Central memory CD8-positive, alpha-beta T cell (primary cell): Measurements from ENCODE around the gene HHAT.

ENCODE experiments used
- ATAC-seq: fragments of 150-1000 bp; cut with Tn5 transposase; replicated peaks from 2 replicates; pipeline ENCODE4 v1.10.0; 2022; ENCODE audit warnings: mild to moderate bottlenecking, moderate FRiP score, moderate number of reproducible peaks; ENCODE audit not compliant: poor library complexity, severe bottlenecking; ENCODE audit errors: extremely low read depth
- DNase-seq, 2 donors: peaks; one replicate each; pipeline ENCODE4 v3.0.0; 2021; ENCODE audit warnings: low spot score in 2 of 2
- H3K27ac Mint-ChIP-seq: one replicate; pipeline ENCODE4 v1.8.0; 2022; ENCODE audit warnings: low read depth, mild to moderate bottlenecking, moderate library complexity, mixed read lengths
- H3K27me3 Mint-ChIP-seq: one replicate; pipeline ENCODE4 v1.8.0; 2022; ENCODE audit warnings: mixed read lengths
- H3K36me3 Mint-ChIP-seq: one replicate; pipeline ENCODE4 v1.8.0; 2022; ENCODE audit warnings: mild to moderate bottlenecking, moderate library complexity, mixed read lengths; ENCODE audit not compliant: insufficient read depth
- H3K4me1 Mint-ChIP-seq: one replicate; pipeline ENCODE4 v1.8.0; 2022; ENCODE audit warnings: mixed read lengths
- H3K4me3 Mint-ChIP-seq: one replicate; pipeline ENCODE4 v1.8.0; 2022; ENCODE audit warnings: mild to moderate bottlenecking, moderate library complexity, mixed read lengths
- H3K9me3 Mint-ChIP-seq: one replicate; pipeline ENCODE4 v1.8.0; 2022; ENCODE audit warnings: mixed read lengths

HHAT gene

DNA sequence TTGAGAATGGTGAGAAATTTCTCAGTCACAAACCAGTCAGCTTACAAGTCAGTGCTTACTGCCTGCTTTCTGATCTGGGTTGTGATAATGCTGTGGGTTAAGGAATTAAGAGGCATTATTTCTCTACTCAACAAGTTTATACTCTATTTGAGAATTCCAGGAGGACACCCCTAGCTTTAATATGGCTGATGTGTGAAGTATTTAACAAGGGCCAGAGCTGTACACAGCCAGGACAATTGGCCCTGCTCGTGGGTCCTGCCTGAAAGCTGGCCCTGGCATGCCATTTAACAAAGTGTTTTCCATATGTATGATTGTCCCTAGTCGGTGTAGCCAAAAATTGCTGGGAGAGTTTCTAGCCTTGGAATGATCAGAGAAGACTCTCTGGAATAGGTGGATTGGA lies 43.2 kb downstream of the HHAT start:
- Mint-ChIP-seq H3K4me3 (no peak overlapping the region), H3K36me3 (peaks cover 19% of the 10 kb centered on the region), H3K4me1 (peaks cover 26% of the 10 kb centered on the region), H3K9me3 (no peaks in the 10 kb centered on the region), H3K27me3 (no peaks in the 10 kb centered on the region), H3K27ac (no peak overlapping the region)
- no peak for DNase-seq
- no peak for ATAC-seq

DNA sequence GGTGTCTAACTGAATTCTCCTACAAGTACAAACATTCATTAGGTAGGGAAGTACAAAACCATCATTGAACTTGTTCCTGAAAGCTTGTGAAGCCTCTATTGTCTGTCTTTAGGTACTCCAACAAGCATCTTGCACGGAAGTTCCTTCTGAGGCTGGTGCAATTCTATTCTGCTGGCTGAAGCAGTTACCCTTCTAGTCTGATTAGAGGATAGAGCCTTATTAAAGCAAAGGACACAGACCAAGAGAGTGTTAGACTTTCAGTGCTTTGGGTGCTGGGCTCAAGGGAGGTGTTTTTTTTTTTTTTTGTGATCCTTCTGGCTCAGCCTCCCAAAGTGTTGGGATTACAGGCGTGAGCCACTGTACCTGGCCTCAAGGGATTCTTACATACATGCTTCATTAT lies 43.8 kb downstream of the HHAT start:
- Mint-ChIP-seq H3K9me3 (no peaks in the 10 kb centered on the region), H3K4me1 (peaks cover 26% of the 10 kb centered on the region), H3K36me3 (peaks cover 19% of the 10 kb centered on the region), H3K27me3 (no peaks in the 10 kb centered on the region), H3K4me3 (no peak overlapping the region), H3K27ac (no peak overlapping the region)
- ATAC-seq (no peak), DNase-seq (no peak)

DNA sequence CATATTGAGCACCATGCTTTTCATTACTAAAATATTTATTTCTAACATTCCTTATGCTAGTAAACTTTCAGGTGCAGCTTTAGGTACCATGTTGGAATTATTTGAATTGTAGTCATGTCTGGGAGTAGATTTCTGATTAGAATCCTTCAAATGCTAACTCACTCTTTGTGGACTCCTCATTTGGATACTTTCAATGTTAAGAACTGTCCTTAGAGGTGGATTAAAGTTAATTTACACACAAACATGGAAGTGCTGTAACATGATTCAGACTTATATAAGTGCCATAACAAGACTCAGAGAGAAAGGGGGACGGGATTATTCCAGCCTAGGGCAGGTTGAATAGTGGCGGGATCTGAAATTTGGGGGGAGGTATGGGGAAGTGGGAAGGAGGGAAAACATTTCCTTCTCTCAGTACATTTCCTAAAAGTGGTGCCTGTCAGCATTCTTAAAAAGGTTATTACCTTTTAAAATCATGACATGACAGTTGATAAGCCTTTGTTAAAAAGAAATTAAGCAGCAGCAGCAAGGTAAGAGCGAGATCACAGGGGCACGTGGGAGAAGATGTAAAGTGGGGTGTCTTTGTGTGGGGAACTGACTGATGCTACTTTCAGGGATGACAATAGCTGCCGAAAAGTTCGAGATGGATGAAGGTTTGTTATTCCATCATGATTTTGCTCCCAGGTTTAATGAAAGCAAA lies 44.4 kb downstream of the HHAT start:
- H3K36me3 Mint-ChIP-seq, result peaks cover 19% of the 10 kb centered on the region
- H3K9me3 Mint-ChIP-seq, result no peaks in the 10 kb centered on the region
- DNase-seq (no peak), ATAC-seq (no peak)
- no peaks in the 10 kb centered on the region for H3K27me3 Mint-ChIP-seq
- no peak overlapping the region for H3K4me3 Mint-ChIP-seq
- H3K27ac Mint-ChIP-seq, result peak overlapping the region; percentile 82
- H3K4me1 Mint-ChIP-seq, result peaks cover 26% of the 10 kb centered on the region

DNA sequence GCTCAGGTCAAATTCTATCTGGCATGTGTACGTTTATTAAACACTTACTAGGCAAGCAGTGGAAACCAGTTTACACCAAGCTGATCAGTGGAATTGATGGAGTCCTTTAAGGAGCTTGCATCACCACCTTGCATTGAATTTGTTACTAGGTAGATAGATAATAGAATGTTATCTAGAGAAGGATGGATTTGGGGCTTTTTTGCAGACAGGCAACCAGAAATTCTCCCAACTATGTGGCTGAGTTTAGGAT lies 44.9 kb downstream of the HHAT start:
- Mint-ChIP-seq H3K4me1 (peaks cover 26% of the 10 kb centered on the region), H3K4me3 (no peak overlapping the region), H3K27me3 (no peaks in the 10 kb centered on the region), H3K9me3 (no peaks in the 10 kb centered on the region), H3K27ac (peak overlapping the region; percentile 82), H3K36me3 (peaks cover 19% of the 10 kb centered on the region)
- ATAC-seq (no peak), DNase-seq (no peak)

DNA sequence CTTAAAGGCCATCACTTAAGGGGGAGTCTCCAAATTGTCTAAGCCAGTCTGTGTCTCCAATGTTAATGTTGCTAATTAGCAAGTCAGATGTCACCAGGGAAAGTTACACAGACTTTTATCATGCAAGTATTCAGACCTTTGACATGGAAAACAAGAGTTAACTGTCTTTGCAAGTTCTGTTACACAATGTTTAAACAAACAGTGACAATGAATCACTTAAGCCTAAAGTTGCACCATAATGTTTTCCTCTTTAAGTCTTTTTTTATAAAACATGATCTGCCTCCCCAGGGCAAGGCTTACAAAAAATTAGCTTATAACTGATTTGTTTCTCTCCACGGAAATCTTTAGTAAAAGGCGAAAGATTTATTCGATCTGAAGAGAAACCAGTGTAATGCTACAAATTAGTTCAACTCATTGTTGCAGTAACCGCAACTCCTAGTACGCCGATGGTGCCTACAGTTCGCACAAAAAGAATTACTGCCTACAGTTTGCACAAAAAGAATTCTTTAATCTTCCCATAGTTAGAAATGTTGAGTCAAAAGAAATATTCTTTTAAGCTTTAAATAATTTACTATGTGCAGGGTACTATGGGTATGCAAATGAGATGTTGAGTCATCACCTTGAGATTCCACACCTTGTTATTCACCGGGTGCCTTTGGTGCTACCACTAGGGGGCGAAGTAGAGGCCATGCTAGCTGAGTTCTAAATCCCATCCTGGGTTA lies 45.3 kb downstream of the HHAT start:
- Mint-ChIP-seq H3K4me1 (peaks cover 26% of the 10 kb centered on the region), H3K27ac (peak overlapping the region; percentile 82)

DNA sequence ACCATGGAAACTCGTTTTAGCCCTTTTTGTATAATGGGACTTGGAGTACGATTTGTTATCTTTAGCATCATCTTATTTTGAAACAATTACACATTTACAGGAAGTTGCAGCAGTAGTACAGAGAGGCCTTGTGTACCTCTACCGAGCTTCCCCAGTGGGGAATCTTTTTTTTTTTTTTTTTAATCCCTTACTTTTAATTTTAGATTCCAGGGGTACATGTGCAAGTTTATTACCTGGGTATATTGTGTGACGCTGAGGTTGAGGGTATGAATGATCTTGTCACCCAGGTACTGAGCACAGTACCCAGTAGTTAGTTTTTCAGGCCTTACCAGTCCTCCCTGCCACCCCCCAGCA lies 45.9 kb downstream of the HHAT start:
- Mint-ChIP-seq H3K9me3 (no peaks in the 10 kb centered on the region), H3K27ac (peak overlapping the region; percentile 82), H3K36me3 (peaks cover 17% of the 10 kb centered on the region), H3K27me3 (no peaks in the 10 kb centered on the region), H3K4me1 (peaks cover 22% of the 10 kb centered on the region), H3K4me3 (peak overlapping the region; percentile 27)
- DNase-seq (no peak), ATAC-seq (peak; percentile 37)

More for the DNA sequence above, 45.3 kb downstream of the HHAT start:
- peak overlapping the region; percentile 27 for H3K4me3 Mint-ChIP-seq
- ATAC-seq (peak; percentile 80), DNase-seq (peak; percentile 53 to 71)
- no peaks in the 10 kb centered on the region for H3K9me3 Mint-ChIP-seq
- H3K27me3 Mint-ChIP-seq, result no peaks in the 10 kb centered on the region
- peaks cover 19% of the 10 kb centered on the region for H3K36me3 Mint-ChIP-seq

DNA sequence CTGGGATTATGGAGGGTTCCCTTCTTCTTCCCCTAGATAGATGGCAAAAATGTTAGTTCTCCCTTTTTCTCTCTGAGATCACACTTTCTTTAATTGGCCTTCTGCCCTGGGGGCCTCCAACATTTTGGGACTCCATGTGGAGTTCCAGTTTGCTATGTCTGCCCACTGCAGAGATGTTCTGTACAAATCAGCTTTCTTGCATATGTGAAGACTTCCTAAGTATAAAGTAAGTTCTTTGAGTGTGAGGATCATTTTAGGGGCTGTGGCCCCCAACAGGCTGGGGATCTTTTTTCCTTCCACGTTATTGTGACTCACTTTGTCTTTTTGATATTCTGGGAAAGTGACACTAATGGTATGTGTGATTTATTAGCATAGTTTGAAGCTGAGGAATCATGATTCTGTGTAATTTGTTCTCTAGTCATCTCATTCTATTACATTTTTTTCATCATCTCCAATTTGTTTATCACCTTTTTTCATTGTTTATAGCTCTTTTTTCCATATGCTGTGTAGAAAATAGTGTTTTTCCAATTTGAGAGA lies 48.2 kb downstream of the HHAT start:
- no peaks in the 10 kb centered on the region for H3K9me3 Mint-ChIP-seq
- H3K27me3 Mint-ChIP-seq, result no peaks in the 10 kb centered on the region
- DNase-seq (no peak), ATAC-seq (no peak)
- peaks cover 17% of the 10 kb centered on the region for H3K36me3 Mint-ChIP-seq
- H3K4me1 Mint-ChIP-seq, result peaks cover 22% of the 10 kb centered on the region
- H3K27ac Mint-ChIP-seq, result no peak overlapping the region
- no peak overlapping the region for H3K4me3 Mint-ChIP-seq

DNA sequence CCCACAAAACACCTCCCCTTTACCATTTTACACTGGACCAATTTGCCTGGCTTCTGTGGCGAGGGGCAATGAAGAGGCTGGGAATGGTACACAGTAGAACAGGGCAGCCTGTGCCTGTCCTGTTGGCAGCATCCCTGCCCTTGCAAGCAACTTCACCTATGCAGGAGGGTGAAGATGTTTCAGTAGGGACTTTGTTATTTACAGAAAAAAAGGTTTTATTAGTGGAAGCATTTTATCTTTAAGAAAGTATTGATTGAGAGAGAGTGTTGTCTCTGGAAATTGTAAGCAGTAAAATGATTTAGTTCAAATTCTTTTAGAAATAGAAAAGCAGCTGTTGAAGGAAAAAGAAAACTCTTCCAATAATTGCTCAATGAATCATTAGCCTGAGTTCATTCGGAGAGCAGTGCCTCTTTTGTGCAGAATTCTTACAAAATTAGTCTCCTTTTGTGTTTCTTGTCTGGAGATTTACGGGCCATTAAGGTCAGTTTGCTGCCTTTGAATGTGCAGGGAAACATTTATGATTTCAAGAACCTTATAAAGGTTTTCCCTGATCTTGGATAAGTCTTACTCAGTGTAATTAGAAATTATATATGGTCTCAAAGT lies 49.1 kb downstream of the HHAT start:
- Mint-ChIP-seq H3K36me3 (peaks cover 17% of the 10 kb centered on the region), H3K4me3 (no peak overlapping the region), H3K27me3 (no peaks in the 10 kb centered on the region), H3K27ac (no peak overlapping the region), H3K9me3 (no peaks in the 10 kb centered on the region), H3K4me1 (peaks cover 20% of the 10 kb centered on the region)
- no peak for DNase-seq
- ATAC-seq, result no peak

DNA sequence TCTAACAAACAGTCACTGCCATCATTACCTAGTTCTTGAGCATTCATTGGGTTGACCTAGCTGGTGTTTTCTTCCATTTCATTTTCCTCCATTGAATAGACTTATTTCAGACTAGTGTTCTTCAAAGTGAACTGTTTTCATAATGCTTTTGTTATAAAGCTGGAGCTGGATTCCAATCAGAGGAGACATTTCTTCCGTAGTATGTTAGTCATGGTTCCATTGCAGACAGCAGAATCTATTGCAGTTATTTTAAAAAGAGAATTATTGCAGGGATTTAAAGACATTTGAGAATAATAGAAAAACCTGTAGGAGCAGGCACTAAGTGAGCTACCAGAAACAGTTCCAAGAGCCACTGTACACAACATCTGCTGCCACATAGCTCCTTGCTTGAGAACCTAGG lies 50.0 kb downstream of the HHAT start:
- H3K9me3 Mint-ChIP-seq, result no peaks in the 10 kb centered on the region
- H3K36me3 Mint-ChIP-seq, result peaks cover 11% of the 10 kb centered on the region
- DNase-seq, result no peak
- no peak overlapping the region for H3K4me3 Mint-ChIP-seq
- peaks cover 13% of the 10 kb centered on the region for H3K4me1 Mint-ChIP-seq
- ATAC-seq, result no peak
- no peaks in the 10 kb centered on the region for H3K27me3 Mint-ChIP-seq
- no peak overlapping the region for H3K27ac Mint-ChIP-seq

DNA sequence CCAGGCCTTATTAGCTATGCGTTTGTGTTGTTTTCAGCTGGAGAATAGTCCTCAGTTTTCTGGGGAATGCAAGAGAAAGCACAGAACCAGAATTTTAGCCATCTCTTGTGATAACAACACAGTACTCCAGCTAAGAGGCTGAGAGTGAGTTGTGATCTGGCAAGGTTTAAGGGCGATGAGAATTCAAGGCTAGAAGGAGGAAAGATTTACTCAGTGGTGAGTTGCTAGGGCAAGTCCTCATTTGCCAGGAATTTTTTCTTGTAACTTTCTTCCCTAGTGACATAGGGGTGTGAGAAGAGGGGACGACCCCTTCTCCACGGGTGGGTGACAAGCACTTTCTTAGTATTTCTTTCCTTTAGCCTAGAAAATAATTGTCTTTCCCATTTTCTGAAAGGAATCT lies 53.2 kb downstream of the HHAT start:
- DNase-seq, result no peak
- no peaks in the 10 kb centered on the region for H3K27me3 Mint-ChIP-seq
- H3K9me3 Mint-ChIP-seq, result no peaks in the 10 kb centered on the region
- ATAC-seq, result no peak
- no peak overlapping the region for H3K27ac Mint-ChIP-seq
- H3K36me3 Mint-ChIP-seq, result no peaks in the 10 kb centered on the region
- H3K4me1 Mint-ChIP-seq, result no peaks in the 10 kb centered on the region
- no peak overlapping the region for H3K4me3 Mint-ChIP-seq

DNA sequence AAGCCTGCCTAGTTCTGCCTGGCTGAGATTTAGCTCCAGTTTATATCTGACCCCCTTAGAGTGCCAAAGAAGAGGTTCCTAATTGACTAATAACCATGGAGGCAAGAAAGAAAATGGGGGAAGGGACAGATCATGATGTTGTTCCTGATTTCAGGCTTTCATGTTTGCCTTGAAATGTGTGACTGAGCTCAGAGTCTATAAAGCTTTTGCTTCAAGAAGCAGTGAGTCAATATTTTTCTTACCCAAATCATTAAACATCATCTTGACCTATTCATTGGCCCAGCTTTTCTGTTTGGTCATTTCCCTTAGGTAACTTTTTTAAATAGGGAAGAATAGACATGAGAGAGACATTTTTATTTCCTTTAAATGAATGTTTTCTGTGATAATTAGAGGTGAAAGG lies 55.9 kb downstream of the HHAT start:
- H3K27ac Mint-ChIP-seq, result no peak overlapping the region
- no peak overlapping the region for H3K4me3 Mint-ChIP-seq
- H3K36me3 Mint-ChIP-seq, result peaks cover 3% of the 10 kb centered on the region
- DNase-seq (no peak), ATAC-seq (no peak)
- H3K4me1 Mint-ChIP-seq, result no peaks in the 10 kb centered on the region
- H3K9me3 Mint-ChIP-seq, result no peaks in the 10 kb centered on the region
- H3K27me3 Mint-ChIP-seq, result no peaks in the 10 kb centered on the region

DNA sequence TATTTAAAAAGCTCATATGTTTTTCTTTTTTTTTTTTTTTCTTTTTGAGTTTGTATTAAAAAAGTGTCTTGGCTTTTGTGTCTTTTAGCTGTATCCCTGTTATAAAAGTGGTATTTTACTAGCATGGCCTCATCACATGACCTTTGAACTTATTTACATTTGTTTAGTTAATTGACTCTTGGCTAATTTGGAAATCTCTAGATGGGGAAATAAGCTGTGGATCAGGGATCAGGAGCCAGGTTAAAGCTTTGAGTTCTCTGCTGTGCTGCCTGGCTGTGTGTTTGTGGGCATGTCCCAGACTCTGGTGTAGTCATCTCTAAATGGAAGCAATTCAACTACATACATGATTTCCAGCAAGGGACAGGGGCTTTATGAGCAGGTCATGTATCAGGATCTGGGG lies 56.5 kb downstream of the HHAT start:
- H3K9me3 Mint-ChIP-seq, result no peaks in the 10 kb centered on the region
- ATAC-seq (no peak), DNase-seq (no peak)
- H3K4me1 Mint-ChIP-seq, result no peaks in the 10 kb centered on the region
- H3K27me3 Mint-ChIP-seq, result no peaks in the 10 kb centered on the region
- H3K4me3 Mint-ChIP-seq, result no peak overlapping the region
- H3K36me3 Mint-ChIP-seq, result peaks cover 6% of the 10 kb centered on the region
- no peak overlapping the region for H3K27ac Mint-ChIP-seq

DNA sequence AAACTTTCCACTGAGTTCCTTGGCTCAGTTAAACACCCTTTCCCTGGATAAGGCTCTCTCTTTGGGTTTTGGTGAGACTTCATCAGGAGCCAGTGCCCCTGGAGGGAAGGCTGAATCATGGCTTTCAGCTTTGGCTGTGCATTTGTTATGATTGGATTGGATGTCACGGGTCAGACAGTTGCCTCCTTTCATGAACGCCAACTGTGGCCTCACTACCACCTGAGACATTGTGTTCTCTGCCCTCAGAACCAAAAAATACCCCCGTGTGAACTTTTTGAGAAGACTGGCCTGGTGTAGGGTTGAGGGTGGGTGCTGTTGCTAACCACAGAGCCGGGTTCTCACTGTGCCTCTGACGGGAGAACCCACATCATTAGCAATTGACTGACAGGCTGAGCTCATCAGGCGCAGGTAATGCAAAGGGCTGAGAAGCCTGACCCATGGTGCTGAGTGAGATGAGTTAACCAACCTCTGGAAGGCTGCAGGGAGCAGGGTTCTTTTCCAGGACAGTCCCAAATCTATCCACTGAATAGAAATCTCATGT lies 65.6 kb downstream of the HHAT start:
- peaks cover 6% of the 10 kb centered on the region for H3K36me3 Mint-ChIP-seq
- H3K27me3 Mint-ChIP-seq, result no peaks in the 10 kb centered on the region
- H3K4me3 Mint-ChIP-seq, result no peak overlapping the region
- peak in 1 of 2 donors; percentile 14 for DNase-seq
- peak; percentile 86 for ATAC-seq
- peaks cover 19% of the 10 kb centered on the region for H3K4me1 Mint-ChIP-seq
- peak overlapping the region; percentile 80 for H3K27ac Mint-ChIP-seq
- no peaks in the 10 kb centered on the region for H3K9me3 Mint-ChIP-seq
